ENCODE measurements around the gene SYNGR2. TPM values are rescaled to one million over a fixed set of nuclear protein-coding genes. Genes with fewer than 3 reads are reported as not detected.

Gene SYNGR2
- polyA plus RNA-seq, 1 donor (not counting 4 experiments of a cell fraction or from before 2014, with no cell fraction given): 103 TPM

GRCh38 chr17:78172249-78173051, 4.1 kb downstream of the SYNGR2 start:
- no peak overlapping the region for H3K4me2 ChIP-seq (ENCODE audit: control insufficient read depth, extremely low read depth, insufficient read depth, low read depth, low read length)
- no peak for DNase-seq (ENCODE audit: low read depth, low spot score)

GRCh38 chr17:78173097-78173715, 4.8 kb downstream of the SYNGR2 start:
- Histone ChIP-seq H3K4me1 (ENCODE audit: control insufficient read depth, extremely low read depth, insufficient read depth, low read length) (peaks cover 22% of the 10 kb centered on the region), H3K36me3 (ENCODE audit: control insufficient read depth in 2 of 2, extremely low read depth in 1 of 2, insufficient read depth in 2 of 2, low read length in 2 of 2) (peaks cover 16 to 20% of the 10 kb centered on the region in 2 experiments), H3K4me2 (ENCODE audit: control insufficient read depth, extremely low read depth, insufficient read depth, low read depth, low read length) (peak overlapping the region; percentile 5)

More at GRCh38 chr17:78172249-78173051, 4.1 kb downstream of the SYNGR2 start:
- dilution Hi-C loops (cut with MboI; ENCODE audit: extremely low pct_ligation_motif_present, low sequenced_read_pairs): no loop called here
- Histone ChIP-seq H2AFZ (ENCODE audit: control insufficient read depth, low read length) (no peak overlapping the region), H3K36me3 (ENCODE audit: control insufficient read depth in 2 of 2, extremely low read depth in 1 of 2, insufficient read depth in 2 of 2, low read length in 2 of 2) (peaks cover 16 to 20% of the 10 kb centered on the region in 2 experiments), H3K4me3 (ENCODE audit: control insufficient read depth in 2 of 3, extremely low read depth in 1 of 3, insufficient read depth in 2 of 3, low read depth in 1 of 3, low read length in 3 of 3) (no peak overlapping the region), H3K4me1 (ENCODE audit: control insufficient read depth, extremely low read depth, insufficient read depth, low read length) (peaks cover 22% of the 10 kb centered on the region), H3K9ac (ENCODE audit: control insufficient read depth, extremely low read depth, insufficient read depth, low read length) (peak overlapping the region; percentile 28), H3K27ac (ENCODE audit: control insufficient read depth, insufficient read depth, low read length) (no peak overlapping the region), H3K79me2 (ENCODE audit: control insufficient read depth, insufficient read depth, low read length) (no peaks in the 10 kb centered on the region), H3K27me3 (ENCODE audit: control insufficient read depth, extremely low read depth, insufficient read depth, low read length) (no peaks in the 10 kb centered on the region), H3K9me3 (ENCODE audit: control insufficient read depth, low read depth, low read length) (no peaks in the 10 kb centered on the region), H3K9me1 (ENCODE audit: control insufficient read depth, extremely low read depth, insufficient read depth, low read length) (no peaks in the 10 kb centered on the region), H4K20me1 (ENCODE audit: control insufficient read depth, extremely low read depth, insufficient read depth, low read length) (no peaks in the 10 kb centered on the region)
- no peak for FAIRE-seq
- TF ChIP-seq, protein P1, sequence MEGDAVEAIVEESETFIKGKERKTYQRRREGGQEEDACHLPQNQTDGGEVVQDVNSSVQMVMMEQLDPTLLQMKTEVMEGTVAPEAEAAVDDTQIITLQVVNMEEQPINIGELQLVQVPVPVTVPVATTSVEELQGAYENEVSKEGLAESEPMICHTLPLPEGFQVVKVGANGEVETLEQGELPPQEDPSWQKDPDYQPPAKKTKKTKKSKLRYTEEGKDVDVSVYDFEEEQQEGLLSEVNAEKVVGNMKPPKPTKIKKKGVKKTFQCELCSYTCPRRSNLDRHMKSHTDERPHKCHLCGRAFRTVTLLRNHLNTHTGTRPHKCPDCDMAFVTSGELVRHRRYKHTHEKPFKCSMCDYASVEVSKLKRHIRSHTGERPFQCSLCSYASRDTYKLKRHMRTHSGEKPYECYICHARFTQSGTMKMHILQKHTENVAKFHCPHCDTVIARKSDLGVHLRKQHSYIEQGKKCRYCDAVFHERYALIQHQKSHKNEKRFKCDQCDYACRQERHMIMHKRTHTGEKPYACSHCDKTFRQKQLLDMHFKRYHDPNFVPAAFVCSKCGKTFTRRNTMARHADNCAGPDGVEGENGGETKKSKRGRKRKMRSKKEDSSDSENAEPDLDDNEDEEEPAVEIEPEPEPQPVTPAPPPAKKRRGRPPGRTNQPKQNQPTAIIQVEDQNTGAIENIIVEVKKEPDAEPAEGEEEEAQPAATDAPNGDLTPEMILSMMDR (optimal IDR thresholded peaks at IDR 0.05 in 1 of 3, IDR thresholded peaks at IDR 0.05 in 1 of 3, conservative IDR thresholded peaks at IDR 0.05 in 1 of 3; ENCODE audit: extremely low read depth in 1 of 3, insufficient read depth in 2 of 3, low read length in 3 of 3): no peak
- TF ChIP-seq EZH2 (IDR thresholded peaks at IDR 0.05; ENCODE audit: low read length): no peak

More at GRCh38 chr17:78173097-78173715, 4.8 kb downstream of the SYNGR2 start:
- H3K27ac ChIP-seq (ENCODE audit: control insufficient read depth, insufficient read depth, low read length): no peak overlapping the region
- dilution Hi-C loops (cut with MboI; ENCODE audit: extremely low pct_ligation_motif_present, low sequenced_read_pairs): no loop called here
- no peaks in the 10 kb centered on the region for H3K9me3 ChIP-seq (ENCODE audit: control insufficient read depth, low read depth, low read length)
- H3K27me3 ChIP-seq (ENCODE audit: control insufficient read depth, extremely low read depth, insufficient read depth, low read length): no peaks in the 10 kb centered on the region
- peak overlapping the region; percentile 28 for H3K9ac ChIP-seq (ENCODE audit: control insufficient read depth, extremely low read depth, insufficient read depth, low read length)
- DNase-seq (ENCODE audit: low read depth, low spot score) (no peak), FAIRE-seq (no peak)
- TF ChIP-seq, protein P1 (optimal IDR thresholded peaks at IDR 0.05 in 1 of 3, IDR thresholded peaks at IDR 0.05 in 1 of 3, conservative IDR thresholded peaks at IDR 0.05 in 1 of 3; ENCODE audit: extremely low read depth in 1 of 3, insufficient read depth in 2 of 3, low read length in 3 of 3): no peak
- no peak for TF ChIP-seq EZH2 (IDR thresholded peaks at IDR 0.05; ENCODE audit: low read length)
- H3K79me2 ChIP-seq (ENCODE audit: control insufficient read depth, insufficient read depth, low read length): no peaks in the 10 kb centered on the region
- H4K20me1 ChIP-seq (ENCODE audit: control insufficient read depth, extremely low read depth, insufficient read depth, low read length): no peaks in the 10 kb centered on the region
- no peaks in the 10 kb centered on the region for H3K9me1 ChIP-seq (ENCODE audit: control insufficient read depth, extremely low read depth, insufficient read depth, low read length)
- H2AFZ ChIP-seq (ENCODE audit: control insufficient read depth, low read length): no peak overlapping the region
- H3K4me3 ChIP-seq (ENCODE audit: control insufficient read depth in 2 of 3, extremely low read depth in 1 of 3, insufficient read depth in 2 of 3, low read depth in 1 of 3, low read length in 3 of 3): no peak overlapping the region
